ENCODE results near the gene TMEM138.

Gene TMEM138

GRCh38 chr11:61361741-61362541 lies at the start of gene TMEM138, which contains the start of gene CYB561A3:
Gene TMEM138, plus strand, starts transcription at chr11:61362374. Its CDS starts 2,017 bp downstream, at chr11:61364391.
Gene CYB561A3, minus strand, starts transcription at chr11:61361882. Its CDS starts 5,169 bp downstream, at chr11:61356713.
- DNase-seq (ENCODE audit: low read depth in 4 of 4, low spot score in 1 of 4): peak; percentile 68 to 90 (median 78)

GRCh38 chr11:61315260-61315659 lies 46.9 kb upstream of the TMEM138 start:
- no peak for DNase-seq (ENCODE audit: low read depth in 4 of 4, low spot score in 1 of 4)

DNA sequence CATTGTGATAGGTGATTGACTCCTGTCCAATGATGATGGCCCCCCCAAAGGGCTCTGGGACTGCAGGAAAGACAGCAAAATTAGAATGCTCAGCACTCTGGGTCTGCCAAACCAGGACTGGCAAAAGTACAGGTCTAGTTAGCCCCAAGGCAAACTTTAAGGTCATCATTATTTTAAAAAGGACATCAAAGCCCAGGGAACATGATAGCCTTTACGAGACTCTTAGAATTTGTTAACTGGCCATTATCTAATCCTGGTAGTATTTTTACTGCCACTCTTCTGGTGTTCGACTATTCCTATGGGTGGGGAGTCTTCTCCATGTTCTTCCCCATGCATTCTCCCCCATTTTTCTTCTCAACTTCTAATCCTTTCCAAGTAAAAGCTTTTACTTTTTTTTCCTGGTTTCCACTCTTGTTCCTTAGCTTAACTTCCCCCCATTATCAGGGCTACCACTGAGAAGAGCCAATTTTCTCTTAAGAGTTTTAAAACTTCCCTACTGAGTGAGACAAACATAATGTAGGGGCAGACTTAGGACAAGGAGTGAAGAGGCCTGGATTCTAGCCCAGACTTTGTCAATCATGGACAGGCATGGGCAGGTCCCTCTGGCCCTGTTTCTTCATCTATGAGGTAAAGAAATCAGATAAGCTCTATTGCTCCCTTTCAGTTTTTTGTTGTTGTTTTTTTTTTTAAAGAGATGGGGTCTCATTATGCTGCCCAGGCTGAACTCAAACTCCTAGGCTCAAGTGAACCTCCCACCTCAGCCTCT lies 36.3 kb upstream of the TMEM138 start:
- DNase-seq (ENCODE audit: low read depth in 4 of 4, low spot score in 1 of 4): no peak

DNA sequence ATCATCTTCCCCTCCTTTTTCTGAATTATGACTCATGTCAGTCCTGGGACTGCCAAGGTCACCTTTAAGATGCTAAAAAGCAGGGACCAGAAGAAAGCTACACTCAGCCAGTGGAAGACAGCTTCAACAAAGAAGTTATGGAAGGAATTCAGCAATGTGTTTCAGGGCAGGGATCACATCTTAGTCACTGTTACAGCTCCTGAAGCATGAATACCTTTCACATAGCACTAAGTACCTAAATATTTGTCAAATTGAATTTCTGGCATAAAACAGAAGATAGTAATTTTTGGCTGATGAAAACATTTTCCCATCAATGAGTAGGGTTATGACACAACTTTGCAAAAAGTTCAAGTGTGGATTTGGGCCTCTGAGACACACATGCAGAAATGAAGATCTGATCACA lies 34.5 kb upstream of the TMEM138 start:
- no peak for DNase-seq (ENCODE audit: low read depth in 4 of 4, low spot score in 1 of 4)

- DNase-seq (ENCODE audit: low read depth in 4 of 4, low spot score in 1 of 4): no peak
Observed at GRCh38 chr11:61328351-61328750, 33.8 kb upstream of the TMEM138 start.

GRCh38 chr11:61329871-61330270 lies 32.3 kb upstream of the TMEM138 start:
- no peak for DNase-seq (ENCODE audit: low read depth in 4 of 4, low spot score in 1 of 4)

- DNase-seq (ENCODE audit: low read depth in 4 of 4, low spot score in 1 of 4): no peak
Observed at GRCh38 chr11:61331651-61332050, 30.5 kb upstream of the TMEM138 start.

DNA sequence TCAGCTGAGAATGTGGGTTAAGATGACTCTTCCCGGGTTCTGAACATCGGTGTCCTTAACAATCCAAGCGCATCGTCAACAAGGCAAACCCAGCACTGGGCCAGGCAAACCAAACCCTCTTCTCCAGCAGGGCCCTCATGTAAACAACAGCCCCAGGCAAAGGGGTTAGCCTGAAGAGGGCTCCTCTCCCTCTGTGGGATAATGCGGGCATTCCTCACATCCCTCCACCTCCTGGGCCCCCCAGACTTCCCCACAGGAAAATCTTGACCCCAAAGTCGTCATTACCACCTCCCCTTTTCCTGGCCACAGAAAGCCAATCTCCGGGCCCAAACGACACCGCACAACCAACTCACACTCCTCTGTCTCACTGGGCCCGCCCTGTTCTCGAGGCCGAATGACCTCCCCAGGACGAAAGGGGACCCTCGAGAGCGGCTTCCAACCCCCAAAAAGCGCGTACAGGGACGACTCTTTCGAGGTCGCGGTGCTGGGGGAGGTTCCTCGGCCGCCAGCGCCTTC lies 29.8 kb upstream of the TMEM138 start:
- no peak for DNase-seq (ENCODE audit: low read depth in 4 of 4, low spot score in 1 of 4)

DNA sequence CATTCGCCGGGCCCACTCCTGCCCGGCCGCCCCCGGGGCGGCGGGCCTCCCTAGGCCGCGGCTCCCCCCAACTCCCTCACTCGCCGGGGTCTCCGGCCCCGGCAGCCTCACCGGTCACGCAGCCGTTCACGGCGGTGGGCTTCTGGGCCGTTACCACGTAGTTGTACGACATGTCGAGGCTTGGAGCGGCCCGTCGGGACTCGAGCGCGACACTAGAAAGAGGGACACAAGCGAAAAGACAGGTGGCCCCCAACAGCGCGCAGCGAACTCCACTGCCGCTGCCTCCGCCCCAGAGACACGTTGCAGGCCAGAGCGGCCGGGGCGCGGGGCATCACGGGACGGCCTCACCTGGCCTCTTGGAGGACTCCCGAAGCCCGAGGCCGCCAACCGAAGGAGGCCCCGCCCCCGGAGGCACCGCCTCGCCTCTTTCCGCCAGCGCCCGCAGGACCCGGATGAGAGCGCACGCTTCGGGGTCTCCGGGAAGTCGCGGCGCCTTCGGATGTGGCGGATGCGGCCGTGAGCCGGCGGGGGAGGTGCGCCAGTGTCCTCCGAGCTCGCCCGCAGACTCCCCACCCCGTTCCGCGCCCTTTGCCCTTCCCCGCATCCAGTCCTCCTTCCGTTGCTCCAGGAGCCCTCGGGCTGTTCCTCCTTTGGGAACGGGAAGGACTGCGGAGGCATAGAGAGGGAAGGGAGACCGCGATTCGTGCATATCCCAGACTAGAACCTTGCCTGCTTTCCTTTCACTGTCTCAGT lies 29.2 kb upstream of the TMEM138 start, which contains the start of the genes DDB1 and TKFC:
TSS of gene DDB1 (minus strand) at position 309 of the 753 bp plus-strand sequence. CDS start at position 172, 137 bp downstream.
TSS of gene TKFC (plus strand) at position 432 of the 753 bp plus-strand sequence. CDS start 1,501 bp downstream, outside the sequence.
- peak; percentile 88 to 98 (median 92) for DNase-seq (ENCODE audit: low read depth in 4 of 4, low spot score in 1 of 4)

DNA sequence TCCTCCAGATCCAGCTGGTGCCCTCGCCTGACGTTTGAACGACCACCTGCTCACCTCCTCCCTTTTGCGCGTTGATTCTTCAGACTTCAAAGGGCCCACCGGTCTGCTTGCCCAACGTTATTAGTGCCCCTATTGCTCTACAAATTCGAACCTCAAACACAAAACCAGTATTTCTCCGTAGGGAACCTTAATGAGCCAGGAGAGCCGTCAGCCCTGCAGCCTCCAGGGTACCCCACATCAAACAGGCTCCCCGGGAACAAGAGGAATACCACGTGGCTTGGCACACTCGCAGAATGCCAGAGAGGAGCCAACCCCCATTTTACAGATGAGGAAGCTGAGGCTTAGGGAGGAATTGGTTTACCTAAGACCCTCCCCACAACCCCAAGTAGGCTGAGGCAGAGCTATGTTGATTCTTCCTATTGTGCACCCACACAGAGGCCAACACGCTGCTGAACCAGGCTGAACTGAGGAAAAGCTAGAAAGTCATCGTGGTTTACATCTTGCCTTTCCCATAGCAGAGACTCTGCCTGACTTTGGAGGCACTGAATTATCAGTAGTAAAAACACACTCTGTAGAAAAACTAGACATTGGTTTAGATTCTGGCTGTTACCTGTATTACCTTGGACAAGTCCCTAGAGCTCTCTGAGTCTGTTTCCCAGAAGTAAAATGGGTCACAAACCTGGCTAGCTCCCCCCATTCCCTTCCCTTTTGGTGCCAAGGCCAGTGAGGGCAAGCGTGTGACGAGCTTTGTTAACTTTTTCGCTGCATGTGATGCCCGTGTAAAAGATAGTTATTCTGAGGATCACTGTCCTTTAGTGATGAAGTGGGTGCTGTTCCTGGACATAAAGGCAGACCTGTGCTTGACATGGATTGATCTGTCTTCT lies 28.4 kb upstream of the TMEM138 start:
- peak in 1 of 4 experiments; percentile 4 for DNase-seq (ENCODE audit: low read depth in 4 of 4, low spot score in 1 of 4)

- no peak for DNase-seq (ENCODE audit: low read depth in 4 of 4, low spot score in 1 of 4)
Observed at GRCh38 chr11:61334434-61335354, 27.5 kb upstream of the TMEM138 start.

GRCh38 chr11:61335355-61335710 lies 26.8 kb upstream of the TMEM138 start:
- DNase-seq (ENCODE audit: low read depth in 4 of 4, low spot score in 1 of 4): no peak

DNA sequence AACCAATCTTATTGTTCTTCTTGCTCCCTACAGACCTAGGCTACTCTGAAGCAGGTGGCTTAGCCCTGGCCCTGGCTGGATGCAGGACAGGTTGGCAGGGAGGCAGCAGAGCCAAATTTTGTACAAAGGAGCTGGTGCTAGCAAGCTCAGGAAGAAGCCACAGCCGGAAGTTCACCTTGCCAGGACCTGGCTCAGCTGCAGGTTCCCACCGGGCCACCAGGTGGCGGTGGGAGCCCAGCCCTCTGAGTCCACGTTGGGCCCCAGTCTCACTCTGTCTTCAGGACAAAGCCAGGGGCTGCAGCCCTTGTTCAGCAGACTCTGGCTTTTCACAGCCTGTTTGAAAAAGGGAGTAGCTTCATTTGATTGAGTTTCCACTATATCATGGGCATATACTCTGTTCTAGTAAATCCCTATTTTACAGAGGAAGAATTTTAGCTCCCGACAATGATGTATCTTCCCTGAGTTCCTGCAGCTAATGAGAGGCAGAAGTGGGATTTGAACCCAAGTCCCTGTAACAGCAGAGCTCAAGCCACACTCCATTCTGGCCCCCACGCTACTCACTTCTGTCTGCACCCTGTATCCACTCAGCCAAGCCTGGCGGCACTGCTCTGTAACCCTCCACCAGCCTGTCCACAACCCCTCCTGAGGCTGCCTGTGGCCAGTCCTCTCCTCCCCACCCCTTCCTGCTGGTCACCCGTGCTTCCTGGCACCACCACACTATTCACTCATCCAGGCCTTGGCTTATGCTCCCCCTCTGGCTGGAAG lies 25.8 kb upstream of the TMEM138 start:
- peak; percentile 53 to 72 (median 66) for DNase-seq (ENCODE audit: low read depth in 4 of 4, low spot score in 1 of 4)

DNA sequence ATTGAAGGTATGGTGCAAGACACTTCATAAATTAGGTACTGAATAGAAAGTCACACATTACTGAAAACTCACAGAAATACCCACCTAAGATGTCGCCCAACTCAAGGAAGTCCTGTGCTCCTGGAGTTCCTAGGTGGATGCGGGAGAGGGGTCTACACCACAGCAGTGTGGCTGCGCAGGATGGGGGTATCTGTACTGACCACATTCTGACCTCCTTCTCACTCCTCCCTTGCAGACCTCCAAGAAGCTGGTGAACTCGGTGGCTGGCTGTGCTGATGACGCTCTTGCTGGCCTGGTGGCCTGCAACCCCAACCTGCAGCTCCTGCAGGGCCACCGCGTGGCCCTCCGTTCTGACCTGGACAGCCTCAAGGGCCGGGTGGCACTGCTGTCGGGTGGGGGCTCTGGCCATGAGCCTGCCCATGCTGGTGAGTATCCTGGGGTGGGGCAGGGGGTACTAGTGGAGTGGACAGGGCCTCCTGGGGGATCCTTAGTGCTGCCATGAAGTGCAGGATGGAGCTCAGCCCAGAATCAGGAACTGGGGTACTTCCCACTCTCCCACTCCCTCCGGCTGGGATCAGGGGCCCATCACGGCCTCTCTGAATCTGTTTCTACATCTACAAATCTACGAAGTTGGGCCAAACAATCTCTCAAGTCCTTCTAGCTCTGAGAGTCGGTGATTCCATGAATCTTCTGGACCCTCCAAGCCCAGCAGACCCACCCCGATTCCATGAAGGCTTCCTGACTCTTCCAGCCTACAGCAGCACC lies 24.3 kb upstream of the TMEM138 start:
- DNase-seq (ENCODE audit: low read depth in 4 of 4, low spot score in 1 of 4): no peak

GRCh38 chr11:61338783-61339489 lies 23.2 kb upstream of the TMEM138 start:
- DNase-seq (ENCODE audit: low read depth in 4 of 4, low spot score in 1 of 4): no peak

- DNase-seq (ENCODE audit: low read depth in 4 of 4, low spot score in 1 of 4): no peak
Observed at GRCh38 chr11:61339490-61339878, 22.7 kb upstream of the TMEM138 start.

- no peak for DNase-seq (ENCODE audit: low read depth in 4 of 4, low spot score in 1 of 4)
Observed at GRCh38 chr11:61340979-61341378, 21.2 kb upstream of the TMEM138 start.

Data from stimulated activated CD4-positive, alpha-beta T cell treated with anti-CD3 and anti-CD28 coated beads, Interleukin-1b, Interleukin-23, amount 100 ng/mL, for 24 hours (primary cell).